ENCODE results near the gene ZNF385B.

The ZNF385B gene

GRCh38 chr2:179487010-179487731 lies 374.2 kb downstream of the ZNF385B start:
- TF ChIP-seq GATA2 (IDR thresholded peaks at IDR 0.05; ENCODE audit: low read depth, low read length), result no peak
- no peak for TF ChIP-seq GATA3 (IDR thresholded peaks at IDR 0.05; ENCODE audit: low read depth, low read length)

GRCh38 chr2:179483131-179483530 lies 378.3 kb downstream of the ZNF385B start:
- TF ChIP-seq GATA2 (IDR thresholded peaks at IDR 0.05; ENCODE audit: low read depth, low read length), result no peak
- TF ChIP-seq GATA3 (IDR thresholded peaks at IDR 0.05; ENCODE audit: low read depth, low read length), result no peak

- TF ChIP-seq GATA2 (IDR thresholded peaks at IDR 0.05; ENCODE audit: low read depth, low read length) (no peak), GATA3 (IDR thresholded peaks at IDR 0.05; ENCODE audit: low read depth, low read length) (no peak)
Observed at GRCh38 chr2:179479947-179480346, 381.5 kb downstream of the ZNF385B start.

- TF ChIP-seq GATA2 (IDR thresholded peaks at IDR 0.05; ENCODE audit: low read depth, low read length) (no peak), GATA3 (IDR thresholded peaks at IDR 0.05; ENCODE audit: low read depth, low read length) (no peak)
Observed at GRCh38 chr2:179478771-179479170, 382.6 kb downstream of the ZNF385B start.

GRCh38 chr2:179470992-179471391 lies 390.4 kb downstream of the ZNF385B start:
- no peak for TF ChIP-seq GATA3 (IDR thresholded peaks at IDR 0.05; ENCODE audit: low read depth, low read length)
- no peak for TF ChIP-seq GATA2 (IDR thresholded peaks at IDR 0.05; ENCODE audit: low read depth, low read length)

GRCh38 chr2:179470089-179470488 lies 391.3 kb downstream of the ZNF385B start:
- TF ChIP-seq GATA3 (IDR thresholded peaks at IDR 0.05; ENCODE audit: low read depth, low read length), result no peak
- TF ChIP-seq GATA2 (IDR thresholded peaks at IDR 0.05; ENCODE audit: low read depth, low read length), result no peak

- TF ChIP-seq GATA3 (IDR thresholded peaks at IDR 0.05; ENCODE audit: low read depth, low read length), result no peak
- TF ChIP-seq GATA2 (IDR thresholded peaks at IDR 0.05; ENCODE audit: low read depth, low read length), result no peak
Observed at GRCh38 chr2:179467960-179468359, 393.5 kb downstream of the ZNF385B start.

- TF ChIP-seq GATA2 (IDR thresholded peaks at IDR 0.05; ENCODE audit: low read depth, low read length) (no peak), GATA3 (IDR thresholded peaks at IDR 0.05; ENCODE audit: low read depth, low read length) (no peak)
Observed at GRCh38 chr2:179467111-179467510, 394.3 kb downstream of the ZNF385B start.

GRCh38 chr2:179461420-179461819 lies 400.0 kb downstream of the ZNF385B start:
- TF ChIP-seq GATA2 (IDR thresholded peaks at IDR 0.05; ENCODE audit: low read depth, low read length), result no peak
- no peak for TF ChIP-seq GATA3 (IDR thresholded peaks at IDR 0.05; ENCODE audit: low read depth, low read length)

- no peak for TF ChIP-seq GATA2 (IDR thresholded peaks at IDR 0.05; ENCODE audit: low read depth, low read length)
- no peak for TF ChIP-seq GATA3 (IDR thresholded peaks at IDR 0.05; ENCODE audit: low read depth, low read length)
Observed at GRCh38 chr2:179460181-179460929, 401.1 kb downstream of the ZNF385B start.

GRCh38 chr2:179455824-179456223 lies 405.6 kb downstream of the ZNF385B start:
- TF ChIP-seq GATA3 (IDR thresholded peaks at IDR 0.05; ENCODE audit: low read depth, low read length) (no peak), GATA2 (IDR thresholded peaks at IDR 0.05; ENCODE audit: low read depth, low read length) (no peak)

GRCh38 chr2:179455172-179455524 lies 406.3 kb downstream of the ZNF385B start:
- TF ChIP-seq GATA2 (IDR thresholded peaks at IDR 0.05; ENCODE audit: low read depth, low read length) (no peak), GATA3 (IDR thresholded peaks at IDR 0.05; ENCODE audit: low read depth, low read length) (no peak)

GRCh38 chr2:179454443-179455171 lies 406.8 kb downstream of the ZNF385B start:
- no peak for TF ChIP-seq GATA2 (IDR thresholded peaks at IDR 0.05; ENCODE audit: low read depth, low read length)
- no peak for TF ChIP-seq GATA3 (IDR thresholded peaks at IDR 0.05; ENCODE audit: low read depth, low read length)

- no peak for TF ChIP-seq GATA3 (IDR thresholded peaks at IDR 0.05; ENCODE audit: low read depth, low read length)
- TF ChIP-seq GATA2 (IDR thresholded peaks at IDR 0.05; ENCODE audit: low read depth, low read length), result no peak
Observed at GRCh38 chr2:179449010-179449409, 412.4 kb downstream of the ZNF385B start.
